ENCODE measurements around the gene TOE1.

The TOE1 gene

DNA sequence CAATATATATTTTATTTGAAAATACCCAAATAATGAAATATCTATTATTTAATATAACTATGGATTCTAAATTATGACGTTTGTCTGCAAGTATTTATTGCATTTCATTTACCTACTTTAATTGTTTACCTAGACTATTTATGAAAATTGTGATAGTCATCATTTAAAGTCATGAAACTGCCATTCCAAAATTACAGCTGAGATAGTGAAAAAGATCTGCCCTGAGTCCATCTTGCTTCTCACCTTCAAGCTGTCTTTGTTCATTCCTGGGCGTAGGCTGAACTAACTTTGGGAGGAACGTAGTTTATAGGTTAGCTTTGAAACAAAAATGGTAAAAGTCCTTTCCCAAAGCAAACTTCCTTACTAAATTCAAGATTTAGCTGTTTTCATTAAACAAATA lies 25.7 kb upstream of the TOE1 start:
- CTCF ChIA-PET: interaction anchor here (0.6 to 1.0 kb wide), 5 partner anchors 9 to 390 kb away, joined by 3 to 4 read pairs (median 3); partner anchors contain the start of gene TESK2

GRCh38 chr1:45317166-45317565 lies 22.8 kb upstream of the TOE1 start:
- Histone ChIP-seq H3K27ac (ENCODE audit: extremely low read depth, low read depth, low read length) (no peak overlapping the region), H3K9me3 (ENCODE audit: control insufficient read depth, insufficient read depth, low read depth, low read length) (no peaks in the 10 kb centered on the region), H3K4me1 (ENCODE audit: control insufficient read depth, insufficient read depth, low read length) (no peaks in the 10 kb centered on the region), H3K36me3 (ENCODE audit: control insufficient read depth in 2 of 2, insufficient read depth in 1 of 2, low read length in 2 of 2) (no peaks in the 10 kb centered on the region), H3K4me3 (ENCODE audit: low read depth, low read length) (no peak overlapping the region)
- ChIA-PET POLR2A (no interaction called here), CTCF (interaction anchor here (0.6 to 1.2 kb wide), 3 partner anchors 17 to 287 kb away, joined by 3 to 5 read pairs (median 3); no protein-coding TSS in a partner anchor)
- TF ChIP-seq ZNF514 (tag by site-specific recombination; IDR thresholded peaks at IDR 0.05) (no peak), ZNF302 (tag by site-specific recombination; IDR thresholded peaks at IDR 0.05; ENCODE audit: low read depth) (no peak), ZNF626 (tag by site-specific recombination; IDR thresholded peaks at IDR 0.05) (no peak), ZNF266 (tag by site-specific recombination; IDR thresholded peaks at IDR 0.05; ENCODE audit: low read depth) (no peak), SCRT2 (tag by site-specific recombination; IDR thresholded peaks at IDR 0.05) (no peak), ZNF513 (tag by site-specific recombination; IDR thresholded peaks at IDR 0.05) (no peak), ZBTB17 (tag by site-specific recombination; IDR thresholded peaks at IDR 0.05) (no peak), ZNF391 (tag by site-specific recombination; IDR thresholded peaks at IDR 0.05; ENCODE audit: borderline replicate concordance, low read depth) (no peak)
- TF ChIP-seq, protein P1, sequence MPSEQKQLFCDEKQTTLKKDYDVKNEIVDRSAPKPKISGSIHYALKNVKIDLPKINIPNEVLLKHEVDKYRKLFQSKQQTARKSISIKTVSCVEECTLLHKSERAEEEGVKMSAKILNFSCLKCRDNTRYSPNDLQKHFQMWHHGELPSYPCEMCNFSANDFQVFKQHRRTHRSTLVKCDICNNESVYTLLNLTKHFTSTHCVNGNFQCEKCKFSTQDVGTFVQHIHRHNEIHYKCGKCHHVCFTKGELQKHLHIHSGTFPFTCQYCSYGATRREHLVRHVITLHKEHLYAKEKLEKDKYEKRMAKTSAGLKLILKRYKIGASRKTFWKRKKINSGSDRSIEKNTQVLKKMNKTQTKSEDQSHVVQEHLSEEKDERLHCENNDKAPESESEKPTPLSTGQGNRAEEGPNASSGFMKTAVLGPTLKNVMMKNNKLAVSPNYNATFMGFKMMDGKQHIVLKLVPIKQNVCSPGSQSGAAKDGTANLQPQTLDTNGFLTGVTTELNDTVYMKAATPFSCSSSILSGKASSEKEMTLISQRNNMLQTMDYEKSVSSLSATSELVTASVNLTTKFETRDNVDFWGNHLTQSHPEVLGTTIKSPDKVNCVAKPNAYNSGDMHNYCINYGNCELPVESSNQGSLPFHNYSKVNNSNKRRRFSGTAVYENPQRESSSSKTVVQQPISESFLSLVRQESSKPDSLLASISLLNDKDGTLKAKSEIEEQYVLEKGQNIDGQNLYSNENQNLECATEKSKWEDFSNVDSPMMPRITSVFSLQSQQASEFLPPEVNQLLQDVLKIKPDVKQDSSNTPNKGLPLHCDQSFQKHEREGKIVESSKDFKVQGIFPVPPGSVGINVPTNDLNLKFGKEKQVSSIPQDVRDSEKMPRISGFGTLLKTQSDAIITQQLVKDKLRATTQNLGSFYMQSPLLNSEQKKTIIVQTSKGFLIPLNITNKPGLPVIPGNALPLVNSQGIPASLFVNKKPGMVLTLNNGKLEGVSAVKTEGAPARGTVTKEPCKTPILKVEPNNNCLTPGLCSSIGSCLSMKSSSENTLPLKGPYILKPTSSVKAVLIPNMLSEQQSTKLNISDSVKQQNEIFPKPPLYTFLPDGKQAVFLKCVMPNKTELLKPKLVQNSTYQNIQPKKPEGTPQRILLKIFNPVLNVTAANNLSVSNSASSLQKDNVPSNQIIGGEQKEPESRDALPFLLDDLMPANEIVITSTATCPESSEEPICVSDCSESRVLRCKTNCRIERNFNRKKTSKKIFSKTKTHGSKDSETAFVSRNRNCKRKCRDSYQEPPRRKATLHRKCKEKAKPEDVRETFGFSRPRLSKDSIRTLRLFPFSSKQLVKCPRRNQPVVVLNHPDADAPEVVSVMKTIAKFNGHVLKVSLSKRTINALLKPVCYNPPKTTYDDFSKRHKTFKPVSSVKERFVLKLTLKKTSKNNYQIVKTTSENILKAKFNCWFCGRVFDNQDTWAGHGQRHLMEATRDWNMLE (tag by site-specific recombination; conservative IDR thresholded peaks at IDR 0.05; ENCODE audit: low read depth): no peak
- TF ChIP-seq, protein P2, sequence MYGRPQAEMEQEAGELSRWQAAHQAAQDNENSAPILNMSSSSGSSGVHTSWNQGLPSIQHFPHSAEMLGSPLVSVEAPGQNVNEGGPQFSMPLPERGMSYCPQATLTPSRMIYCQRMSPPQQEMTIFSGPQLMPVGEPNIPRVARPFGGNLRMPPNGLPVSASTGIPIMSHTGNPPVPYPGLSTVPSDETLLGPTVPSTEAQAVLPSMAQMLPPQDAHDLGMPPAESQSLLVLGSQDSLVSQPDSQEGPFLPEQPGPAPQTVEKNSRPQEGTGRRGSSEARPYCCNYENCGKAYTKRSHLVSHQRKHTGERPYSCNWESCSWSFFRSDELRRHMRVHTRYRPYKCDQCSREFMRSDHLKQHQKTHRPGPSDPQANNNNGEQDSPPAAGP (tag by site-specific recombination; IDR thresholded peaks at IDR 0.05): no peak
- TF ChIP-seq, protein P3, sequence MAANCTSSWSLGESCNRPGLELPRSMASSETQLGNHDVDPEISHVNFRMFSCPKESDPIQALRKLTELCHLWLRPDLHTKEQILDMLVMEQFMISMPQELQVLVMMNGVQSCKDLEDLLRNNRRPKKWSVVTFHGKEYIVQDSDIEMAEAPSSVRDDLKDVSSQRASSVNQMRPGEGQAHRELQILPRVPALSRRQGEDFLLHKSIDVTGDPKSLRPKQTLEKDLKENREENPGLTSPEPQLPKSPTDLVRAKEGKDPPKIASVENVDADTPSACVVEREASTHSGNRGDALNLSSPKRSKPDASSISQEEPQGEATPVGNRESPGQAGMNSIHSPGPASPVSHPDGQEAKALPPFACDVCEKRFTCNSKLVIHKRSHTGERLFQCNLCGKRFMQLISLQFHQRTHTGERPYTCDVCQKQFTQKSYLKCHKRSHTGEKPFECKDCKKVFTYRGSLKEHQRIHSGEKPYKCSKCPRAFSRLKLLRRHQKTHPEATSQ (tag by site-specific recombination; IDR thresholded peaks at IDR 0.05): no peak

More for the DNA sequence above, 25.7 kb upstream of the TOE1 start:
- no peak overlapping the region for H3K4me3 ChIP-seq (ENCODE audit: low read depth, low read length)
- H3K27ac ChIP-seq (ENCODE audit: extremely low read depth, low read depth, low read length): no peak overlapping the region
- H3K9me3 ChIP-seq (ENCODE audit: control insufficient read depth, insufficient read depth, low read depth, low read length): no peaks in the 10 kb centered on the region
- POLR2A ChIA-PET: interaction anchor here (1.1 to 1.9 kb wide), 2 partner anchors 11 to 26 kb away, joined by 6 to 11 read pairs; partner anchors contain the start of genes MUTYH and TOE1
- H3K36me3 ChIP-seq (ENCODE audit: control insufficient read depth in 2 of 2, insufficient read depth in 1 of 2, low read length in 2 of 2): no peaks in the 10 kb centered on the region
- TF ChIP-seq ZNF530 (tag by site-specific recombination; IDR thresholded peaks at IDR 0.05; ENCODE audit: low read depth) (no peak), ZNF394 (tag by site-specific recombination; IDR thresholded peaks at IDR 0.05; ENCODE audit: borderline replicate concordance) (no peak), ZFP37 (tag by site-specific recombination; IDR thresholded peaks at IDR 0.05) (no peak), ZNF19 (tag by site-specific recombination; IDR thresholded peaks at IDR 0.05; ENCODE audit: low read depth) (no peak), ZBTB20 (tag by site-specific recombination; IDR thresholded peaks at IDR 0.05) (no peak)
- TF ChIP-seq, protein P4, sequence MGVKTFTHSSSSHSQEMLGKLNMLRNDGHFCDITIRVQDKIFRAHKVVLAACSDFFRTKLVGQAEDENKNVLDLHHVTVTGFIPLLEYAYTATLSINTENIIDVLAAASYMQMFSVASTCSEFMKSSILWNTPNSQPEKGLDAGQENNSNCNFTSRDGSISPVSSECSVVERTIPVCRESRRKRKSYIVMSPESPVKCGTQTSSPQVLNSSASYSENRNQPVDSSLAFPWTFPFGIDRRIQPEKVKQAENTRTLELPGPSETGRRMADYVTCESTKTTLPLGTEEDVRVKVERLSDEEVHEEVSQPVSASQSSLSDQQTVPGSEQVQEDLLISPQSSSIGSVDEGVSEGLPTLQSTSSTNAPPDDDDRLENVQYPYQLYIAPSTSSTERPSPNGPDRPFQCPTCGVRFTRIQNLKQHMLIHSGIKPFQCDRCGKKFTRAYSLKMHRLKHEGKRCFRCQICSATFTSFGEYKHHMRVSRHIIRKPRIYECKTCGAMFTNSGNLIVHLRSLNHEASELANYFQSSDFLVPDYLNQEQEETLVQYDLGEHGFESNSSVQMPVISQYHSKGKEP (tag by site-specific recombination; IDR thresholded peaks at IDR 0.05): no peak
- TF ChIP-seq, protein P3 (tag by site-specific recombination; IDR thresholded peaks at IDR 0.05): no peak
- TF ChIP-seq, protein P5, sequence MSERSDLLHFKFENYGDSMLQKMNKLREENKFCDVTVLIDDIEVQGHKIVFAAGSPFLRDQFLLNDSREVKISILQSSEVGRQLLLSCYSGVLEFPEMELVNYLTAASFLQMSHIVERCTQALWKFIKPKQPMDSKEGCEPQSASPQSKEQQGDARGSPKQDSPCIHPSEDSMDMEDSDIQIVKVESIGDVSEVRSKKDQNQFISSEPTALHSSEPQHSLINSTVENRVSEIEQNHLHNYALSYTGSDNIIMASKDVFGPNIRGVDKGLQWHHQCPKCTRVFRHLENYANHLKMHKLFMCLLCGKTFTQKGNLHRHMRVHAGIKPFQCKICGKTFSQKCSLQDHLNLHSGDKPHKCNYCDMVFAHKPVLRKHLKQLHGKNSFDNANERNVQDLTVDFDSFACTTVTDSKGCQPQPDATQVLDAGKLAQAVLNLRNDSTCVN (tag by site-specific recombination; optimal IDR thresholded peaks at IDR 0.05): no peak
- H3K4me1 ChIP-seq (ENCODE audit: control insufficient read depth, insufficient read depth, low read length): no peaks in the 10 kb centered on the region

Measured in HEK293 (cell line).